H1 (cell line): ENCODE measurements around the gene DDX1. TPM values are rescaled to one million over a fixed set of nuclear protein-coding genes. Genes with fewer than 3 reads are reported as not detected.

ENCODE experiments used
- CTCF ChIA-PET: fragments of 300-600 bp; sonication (Branson Sonifier 250); formaldehyde crosslinking; loops from one replicate; lab custom pipeline; 2021; ENCODE audit not compliant: partially characterized antibody; lab: Charles Lee
- POLR2A ChIA-PET: fragments of 300-600 bp; sonication (Branson Sonifier 250); formaldehyde crosslinking; loops from one replicate; lab custom pipeline; 2021; ENCODE audit warnings: inconsistent platforms; ENCODE audit not compliant: partially characterized antibody; lab: Charles Lee
- DNase-seq, 2 experiments: peaks; one replicate each; pipeline versions ENCODE4 v3.0.0 to v3.0.0-alpha.2; 2010 to 2022; ENCODE audit warnings: low spot score in 2 of 2, low read depth in 1 of 2, mixed read lengths in 1 of 2
- FAIRE-seq: peaks from 2 replicates; lab custom pipeline; 2011; peaks lifted over from hg19 to GRCh38; lab: Jason Lieb, UNC
- H2AFZ ChIP-seq: 2 replicates; pipeline ENCODE4 v1.8.1; 2012; ENCODE audit warnings: low read length, inconsistent platforms
- H2AK5ac ChIP-seq: 2 replicates; pipeline ENCODE4 v1.6.1; 2013; ENCODE audit warnings: low read depth, low read length
- H2BK120ac ChIP-seq: replicated peaks from 2 replicates; pipeline ENCODE3; 2013; ENCODE audit warnings: low read depth, low read length, inconsistent platforms
- H2BK12ac ChIP-seq: 2 replicates; pipeline ENCODE4 v1.6.1; 2013; ENCODE audit warnings: low read depth, low read length
- H2BK15ac ChIP-seq: 2 replicates; pipeline ENCODE4 v1.6.1; 2013; ENCODE audit warnings: low read length
- H2BK20ac ChIP-seq: 2 replicates; pipeline ENCODE4 v1.6.1; 2013; ENCODE audit warnings: low read length
- H2BK5ac ChIP-seq: 2 replicates; pipeline ENCODE4 v1.6.1; 2013; ENCODE audit warnings: low read depth, low read length
- H3K14ac ChIP-seq: 2 replicates; pipeline ENCODE4 v1.6.1; 2013; ENCODE audit warnings: inconsistent platforms; ENCODE audit not compliant: insufficient read length
- H3K18ac ChIP-seq: 2 replicates; pipeline ENCODE4 v1.6.1; 2013; ENCODE audit warnings: low read length; ENCODE audit errors: extremely low read depth
- H3K23ac ChIP-seq: 2 replicates; pipeline ENCODE4 v1.6.1; 2013; ENCODE audit warnings: inconsistent platforms; ENCODE audit not compliant: insufficient read length
- H3K23me2 ChIP-seq: 2 replicates; pipeline ENCODE4 v1.6.1; 2013; ENCODE audit warnings: low read depth, low read length
- H3K27ac ChIP-seq: 2 replicates; pipeline ENCODE4 v1.6.1; 2011; ENCODE audit warnings: low read depth, low read length, inconsistent platforms
- H3K27me3 ChIP-seq, 4 experiments: replicated peaks in 1 of 4; 1 replicate in 1 of 4; 2 replicates in 3 of 4; pipeline versions ENCODE4 v1.6.1 to v1.8.1; 2011 to 2013; ENCODE audit warnings: low read length in 3 of 4, mild to moderate bottlenecking in 3 of 4, inconsistent platforms in 2 of 4, mixed read lengths in 2 of 4, moderate library complexity in 1 of 4; ENCODE audit not compliant: control insufficient read depth in 3 of 4, insufficient read depth in 3 of 4; ENCODE audit errors: extremely low read depth in 1 of 4
- H3K36me3 ChIP-seq, 4 experiments: 2 replicates each; pipeline versions ENCODE4 v1.6.1 to v1.8.1; 2011 to 2013; ENCODE audit warnings: mild to moderate bottlenecking in 4 of 4, low read length in 3 of 4, moderate library complexity in 2 of 4, control low read depth in 1 of 4, inconsistent platforms in 1 of 4; ENCODE audit not compliant: insufficient read depth in 4 of 4, control insufficient read depth in 2 of 4
- H3K4ac ChIP-seq: replicated peaks from 2 replicates; pipeline ENCODE3; 2013; ENCODE audit warnings: low read length, low read depth, mixed read lengths, inconsistent platforms; ENCODE audit not compliant: insufficient read length
- H3K4me1 ChIP-seq, 4 experiments: replicated peaks in 1 of 4; 1 replicate in 1 of 4; 2 replicates in 3 of 4; pipeline versions ENCODE4 v1.6.1 to v1.8.1; 2011 to 2013; ENCODE audit warnings: low read length in 3 of 4, inconsistent platforms in 2 of 4, mixed read lengths in 1 of 4; ENCODE audit not compliant: insufficient read depth in 4 of 4, control insufficient read depth in 3 of 4
- H3K4me2 ChIP-seq, 2 experiments: 2 replicates each; pipeline versions ENCODE4 v1.6.1 to v1.8.1; 2011 to 2013; ENCODE audit warnings: low read depth in 2 of 2, low read length in 2 of 2, control low read depth in 1 of 2, inconsistent platforms in 1 of 2, mild to moderate bottlenecking in 1 of 2; ENCODE audit not compliant: insufficient read depth in 1 of 2
- H3K4me3 ChIP-seq, 4 experiments: fragments of 200-600, 300-600 bp in 1 of 4; sonication (generic), shearing (Covaris generic), sonication (Bioruptor Twin) in 1 of 4; 2 replicates each; pipeline versions ENCODE4 v1.5.1 to v1.8.1; 2011 to 2016; ENCODE audit warnings: low read length in 4 of 4, low read depth in 3 of 4, control low read depth in 2 of 4, inconsistent platforms in 2 of 4, mild to moderate bottlenecking in 2 of 4, mixed read lengths in 1 of 4, moderate library complexity in 1 of 4; ENCODE audit not compliant: insufficient read depth in 2 of 4; ENCODE audit errors: extremely low read depth in 1 of 4
- H3K56ac ChIP-seq: replicated peaks from 2 replicates; pipeline ENCODE3; 2013; ENCODE audit warnings: low read depth, mild to moderate bottlenecking, mixed read lengths, low read length, inconsistent platforms; ENCODE audit not compliant: insufficient read length
- H3K79me1 ChIP-seq: 2 replicates; pipeline ENCODE4 v1.6.1; 2013; ENCODE audit warnings: low read depth, low read length, control low read depth
- H3K79me2 ChIP-seq, 2 experiments: 2 replicates each; pipeline versions ENCODE4 v1.6.1 to v1.8.1; 2012 to 2013; ENCODE audit warnings: low read length in 2 of 2, mild to moderate bottlenecking in 2 of 2, inconsistent platforms in 1 of 2; ENCODE audit not compliant: insufficient read depth in 2 of 2, control insufficient read depth in 1 of 2
- H3K9ac ChIP-seq, 4 experiments: replicated peaks in 1 of 4; 1 replicate in 1 of 4; 2 replicates in 3 of 4; pipeline versions ENCODE4 v1.6.1 to v1.8.1; 2011 to 2013; ENCODE audit warnings: low read depth in 3 of 4, low read length in 3 of 4, control low read depth in 2 of 4, mild to moderate bottlenecking in 2 of 4, moderate library complexity in 2 of 4, inconsistent platforms in 1 of 4; ENCODE audit errors: extremely low read depth in 1 of 4
- H3K9me3 ChIP-seq, 2 experiments: 2 replicates each; pipeline versions ENCODE4 v1.6.1 to v1.8.1; 2012 to 2013; ENCODE audit warnings: mild to moderate bottlenecking in 2 of 2, moderate library complexity in 2 of 2, control low read depth in 1 of 2, inconsistent platforms in 1 of 2, low read depth in 1 of 2, low read length in 1 of 2, mixed read lengths in 1 of 2; ENCODE audit not compliant: insufficient read depth in 2 of 2
- H4K20me1 ChIP-seq, 2 experiments: replicated peaks in 1 of 2; 2 replicates each; pipeline versions ENCODE3 to v1.8.1; 2011 to 2013; ENCODE audit warnings: inconsistent platforms in 2 of 2, low read length in 2 of 2, mild to moderate bottlenecking in 1 of 2; ENCODE audit not compliant: insufficient read depth in 2 of 2, control insufficient read depth in 1 of 2
- H4K5ac ChIP-seq: 2 replicates; pipeline ENCODE4 v1.6.1; 2013; ENCODE audit warnings: low read length, low read depth, mixed read lengths, inconsistent platforms; ENCODE audit not compliant: insufficient read length
- H4K8ac ChIP-seq: 2 replicates; pipeline ENCODE4 v1.8.0; 2013; ENCODE audit warnings: mild to moderate bottlenecking, moderate library complexity, low read length, inconsistent platforms; ENCODE audit not compliant: insufficient read depth; ENCODE audit errors: extremely low read depth
- H4K91ac ChIP-seq: replicated peaks from 2 replicates; pipeline ENCODE3; 2013; ENCODE audit warnings: low read length, mixed read lengths, inconsistent platforms; ENCODE audit not compliant: insufficient read length
- BACH1 ChIP-seq: IDR thresholded peaks from 2 replicates; pipeline ENCODE4 v1.6.1; 2012; ENCODE audit warnings: low read length, improper control_type of control experiment
- KDM5A ChIP-seq: fragments of 200-600 bp; IDR thresholded peaks from 2 replicates; pipeline ENCODE4 v1.7.1; 2012; ENCODE audit warnings: mild to moderate bottlenecking, low read length, inconsistent platforms, mixed read lengths
- POU5F1 ChIP-seq: IDR thresholded peaks from 2 replicates; pipeline ENCODE4 v1.6.1; 2011; ENCODE audit warnings: low read depth, mild to moderate bottlenecking, low read length, moderate library complexity
- RAD21 ChIP-seq, 2 experiments: IDR thresholded peaks in 1 of 2; conservative IDR thresholded peaks in 1 of 2; 2 replicates each; pipeline ENCODE4 v1.6.1; 2011; ENCODE audit warnings: low read depth in 2 of 2, low read length in 2 of 2, improper control_type of control experiment in 1 of 2, inconsistent platforms in 1 of 2, mild to moderate bottlenecking in 1 of 2, moderate library complexity in 1 of 2
- RFX5 ChIP-seq: IDR thresholded peaks from 2 replicates; pipeline ENCODE4 v1.6.1; 2011; ENCODE audit warnings: low read depth, low read length, improper control_type of control experiment, borderline replicate concordance
- TAF1 ChIP-seq: IDR thresholded peaks from 2 replicates; pipeline ENCODE4 v1.6.1; 2011; ENCODE audit warnings: mild to moderate bottlenecking, low read depth, low read length
- TEAD4 ChIP-seq: IDR thresholded peaks from 2 replicates; pipeline ENCODE4 v1.6.1; 2012; ENCODE audit warnings: low read depth, low read length, inconsistent platforms, mixed read lengths
- ZNF274 ChIP-seq: IDR thresholded peaks from 2 replicates; pipeline ENCODE4 v1.7.0; 2012; ENCODE audit warnings: low read length, borderline replicate concordance; ENCODE audit errors: extremely low read depth
- WGBS, 2 experiments: shearing (Covaris generic) in 1 of 2; methylation state at CpG; one replicate each; pipeline versions ENCODE4 v1.1.6 to v1.1.7; 2013 to 2015; ENCODE audit warnings: low lambda C conversion rate in 2 of 2, mixed read lengths in 2 of 2, inconsistent platforms in 1 of 2, low coverage in 1 of 2, missing lambda C conversion rate in 1 of 2; ENCODE audit not compliant: insufficient replicate concordance in 2 of 2, insufficient coverage in 1 of 2, insufficient read length in 1 of 2; ENCODE audit errors: extremely low coverage in 1 of 2, missing lambda C conversion rate in 1 of 2; 5-methylcytosine and 5-hydroxymethylcytosine counted together
- polyA plus RNA-seq, 7 experiments: library from polyadenylated mRNA; depleted of rRNA in 3 of 7; stranded (reverse) in 5 of 7; unstranded in 2 of 7; fragments of >200 nt in 5 of 7; fragments of 200-250 nt in 2 of 7; gene quantifications; 1 replicate in 5 of 7; 2 replicates in 1 of 7; 4 replicates in 1 of 7; pipeline versions ENCODE4 v1.2.1 to v1.2.3, GENCODE V29; 2011 to 2013; ENCODE audit warnings: missing spikeins in 2 of 7, mixed read lengths in 2 of 7
- total RNA-seq: library from RNA; stranded (reverse); fragmentation: NEBNext Ultra II Directional; extraction: Animal tissue kit (Norgen Biotek cat#: 25700); gene quantifications from 2 replicates; pipeline ENCODE4 v1.2.1, GENCODE V29; 2021
- TF ChIP-seq, protein P1 (sequence below): IDR thresholded peaks from 2 replicates; pipeline ENCODE4 v1.6.1; 2011; ENCODE audit warnings: low read depth, mild to moderate bottlenecking, low read length; ENCODE audit not compliant: insufficient read depth

The DDX1 gene
- total and polyA plus RNA-seq, 2 of the 8 experiments (the other 6 are each of a cell fraction or from before 2014, with no cell fraction given), result 51.1 to 161 TPM

DNA sequence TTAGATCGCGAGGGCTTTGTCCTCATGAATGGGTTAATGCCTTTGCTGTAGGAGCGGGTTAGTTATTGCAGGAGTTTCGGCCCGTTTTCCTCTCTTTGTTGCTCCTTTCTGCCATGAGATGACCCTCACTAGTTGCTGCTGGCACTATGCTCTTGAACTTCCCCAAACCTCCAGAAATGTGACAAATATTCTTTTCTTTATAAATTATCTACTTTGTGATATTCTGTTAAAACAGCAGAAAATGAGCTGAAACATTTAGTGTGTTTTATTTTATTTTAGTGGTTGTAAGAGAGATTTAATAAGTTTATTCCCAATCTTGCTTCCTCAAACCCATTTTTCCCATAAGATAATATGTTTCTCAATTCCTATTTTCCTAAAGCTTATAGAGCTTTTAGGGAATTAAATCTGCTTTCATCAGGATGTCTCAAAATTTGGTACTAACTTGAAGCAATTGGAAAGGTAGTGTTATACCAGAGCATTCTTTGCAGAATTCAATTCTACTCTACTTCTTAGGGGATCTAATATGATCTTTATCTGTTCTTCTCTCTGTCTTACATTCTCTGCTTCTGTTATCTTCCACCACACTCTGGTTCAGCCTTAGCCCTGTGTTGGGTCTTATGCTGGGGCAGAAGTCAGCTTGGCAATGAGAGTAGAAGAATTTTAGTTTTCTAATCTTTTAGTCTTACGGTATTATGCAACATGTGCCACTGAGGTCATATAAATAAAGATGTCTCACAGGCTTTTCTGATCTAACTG lies 23.1 kb downstream of the DDX1 start:
- Histone ChIP-seq H3K9me3 (peaks cover 0 to 3% of the 10 kb centered on the region in 2 experiments; a peak in 1 of 4 replicates), H2BK5ac (no peak overlapping the region), H2AFZ (no peak overlapping the region), H2BK15ac (no peak overlapping the region), H2BK20ac (no peak overlapping the region), H3K18ac (no peak overlapping the region), H3K27ac (no peak overlapping the region), H3K14ac (no peak overlapping the region), H3K79me1 (peaks cover 2% of the 10 kb centered on the region; the same call in 1 of the 2 replicates), H2BK120ac (no peak overlapping the region), H3K56ac (no peak overlapping the region), H3K23ac (no peak overlapping the region), H4K20me1 (peaks cover 2 to 6% of the 10 kb centered on the region in 2 experiments), H3K36me3 (peaks cover 14 to 62% (median 41%) of the 10 kb centered on the region in 4 experiments), H4K91ac (no peak overlapping the region), H4K8ac (no peak overlapping the region), H3K27me3 (no peaks in the 10 kb centered on the region), H3K4me1 (no peaks in the 10 kb centered on the region), H3K4ac (no peak overlapping the region), H2AK5ac (no peak overlapping the region), H2BK12ac (no peak overlapping the region), H3K9ac (no peak overlapping the region), H3K79me2 (no peaks in the 10 kb centered on the region), H3K23me2 (no peaks in the 10 kb centered on the region), H3K4me3 (no peak overlapping the region), H4K5ac (no peak overlapping the region), H3K4me2 (no peak overlapping the region)
- 93% methylated on average over 6 of the region's 6 CpGs; no CpG with 5 or more reads in 1 of the 2 experiments for WGBS, 2 experiments
- ChIA-PET CTCF (interaction anchor here (0.6 to 1.1 kb wide), 3 partner anchors 10 to 134 kb away, joined by 3 read pairs; no protein-coding TSS in a partner anchor), POLR2A (interaction anchor here (0.6 to 1.8 kb wide), 3 partner anchors 13 to 133 kb away, joined by 3 to 7 read pairs (median 3); no protein-coding TSS in a partner anchor)
- TF ChIP-seq ZNF274, result no peak
- TF ChIP-seq TAF1, result no peak
- no peak for TF ChIP-seq KDM5A
- no peak for TF ChIP-seq RFX5
- no peak for TF ChIP-seq RAD21 (IDR thresholded peaks at IDR 0.05 in 1 of 2, conservative IDR thresholded peaks at IDR 0.05 in 1 of 2; ENCODE audit: low read depth in 2 of 2, low read length in 2 of 2)
- TF ChIP-seq BACH1, result no peak
- no peak for TF ChIP-seq POU5F1
- TF ChIP-seq, protein P1, sequence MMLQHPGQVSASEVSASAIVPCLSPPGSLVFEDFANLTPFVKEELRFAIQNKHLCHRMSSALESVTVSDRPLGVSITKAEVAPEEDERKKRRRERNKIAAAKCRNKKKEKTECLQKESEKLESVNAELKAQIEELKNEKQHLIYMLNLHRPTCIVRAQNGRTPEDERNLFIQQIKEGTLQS, result no peak
- TF ChIP-seq TEAD4, result no peak
- FAIRE-seq, result no peak
- no peak for DNase-seq
